Osteocyte (in vitro differentiated cells): ENCODE measurements around the gene UBASH3B. TPM values are rescaled to one million over a fixed set of nuclear protein-coding genes. Genes with fewer than 3 reads are reported as not detected.

ENCODE experiments used
- DNase-seq: peaks from one replicate; pipeline ENCODE4 v3.0.0; 2021; ENCODE audit warnings: mixed read lengths; ENCODE audit not compliant: unreplicated experiment; ENCODE audit errors: extremely low spot score
- H3K27ac Mint-ChIP-seq: one replicate; pipeline ENCODE4 v1.8.0; 2021; ENCODE audit warnings: mild to moderate bottlenecking, mixed read lengths; ENCODE audit not compliant: unreplicated experiment
- H3K27me3 Mint-ChIP-seq: one replicate; pipeline ENCODE4 v1.8.0; 2021; ENCODE audit warnings: mixed read lengths; ENCODE audit not compliant: unreplicated experiment
- H3K36me3 Mint-ChIP-seq: one replicate; pipeline ENCODE4 v1.8.0; 2021; ENCODE audit warnings: mixed read lengths; ENCODE audit not compliant: unreplicated experiment
- H3K4me1 Mint-ChIP-seq: one replicate; pipeline ENCODE4 v1.8.0; 2021; ENCODE audit warnings: mixed read lengths; ENCODE audit not compliant: unreplicated experiment
- H3K4me3 Mint-ChIP-seq: one replicate; pipeline ENCODE4 v1.8.0; 2021; ENCODE audit warnings: mild to moderate bottlenecking, moderate library complexity, mixed read lengths; ENCODE audit not compliant: unreplicated experiment
- H3K9me3 Mint-ChIP-seq: one replicate; pipeline ENCODE4 v1.8.0; 2021; ENCODE audit warnings: mixed read lengths; ENCODE audit not compliant: unreplicated experiment
- CTCF ChIP-seq: fragments of 200-600 bp; sonication (generic); IDR thresholded peaks from 2 replicates; pipeline ENCODE4 v1.5.0; 2021; ENCODE audit warnings: antibody characterized with exemption, mild to moderate bottlenecking, moderate library complexity
- total RNA-seq: library from RNA; stranded (reverse); gene quantifications from 2 replicates; pipeline ENCODE4 v1.2.1, GENCODE V29; 2021

UBASH3B gene
- total RNA-seq, 1 donor from 2014 or later, result 43.5 TPM

- peaks cover 14% of the 10 kb centered on the region for H3K4me1 Mint-ChIP-seq
- H3K27ac Mint-ChIP-seq, result no peak overlapping the region
- H3K36me3 Mint-ChIP-seq, result no peaks in the 10 kb centered on the region
- DNase-seq, result no peak
- no peak overlapping the region for H3K4me3 Mint-ChIP-seq
- no peak for TF ChIP-seq CTCF
- no peaks in the 10 kb centered on the region for H3K9me3 Mint-ChIP-seq
- no peaks in the 10 kb centered on the region for H3K27me3 Mint-ChIP-seq
Measured at GRCh38 chr11:122647736-122648275, 7.7 kb upstream of the UBASH3B start.

- Mint-ChIP-seq H3K27me3 (no peaks in the 10 kb centered on the region), H3K9me3 (no peaks in the 10 kb centered on the region), H3K36me3 (no peaks in the 10 kb centered on the region), H3K4me1 (peaks cover 10% of the 10 kb centered on the region), H3K4me3 (no peak overlapping the region), H3K27ac (no peak overlapping the region)
- no peak for DNase-seq
- no peak for TF ChIP-seq CTCF
Measured at GRCh38 chr11:122649116-122649515, 6.4 kb upstream of the UBASH3B start.

GRCh38 chr11:122650619-122651018 is 4.9 kb upstream of the UBASH3B start:
- no peaks in the 10 kb centered on the region for H3K27me3 Mint-ChIP-seq
- H3K4me1 Mint-ChIP-seq, result peaks cover 16% of the 10 kb centered on the region
- H3K9me3 Mint-ChIP-seq, result no peaks in the 10 kb centered on the region
- no peak for TF ChIP-seq CTCF
- no peak overlapping the region for H3K27ac Mint-ChIP-seq
- H3K36me3 Mint-ChIP-seq, result no peaks in the 10 kb centered on the region
- DNase-seq, result no peak
- no peak overlapping the region for H3K4me3 Mint-ChIP-seq

- Mint-ChIP-seq H3K4me3 (no peak overlapping the region), H3K4me1 (peaks cover 19% of the 10 kb centered on the region), H3K27me3 (no peaks in the 10 kb centered on the region), H3K27ac (no peak overlapping the region), H3K36me3 (no peaks in the 10 kb centered on the region), H3K9me3 (no peaks in the 10 kb centered on the region)
- no peak for DNase-seq
- no peak for TF ChIP-seq CTCF
Measured at GRCh38 chr11:122652495-122652894, 3.0 kb upstream of the UBASH3B start.

- no peak overlapping the region for H3K4me3 Mint-ChIP-seq
- no peak for TF ChIP-seq CTCF
- peaks cover 28% of the 10 kb centered on the region for H3K4me1 Mint-ChIP-seq
- H3K27ac Mint-ChIP-seq, result no peak overlapping the region
- no peaks in the 10 kb centered on the region for H3K36me3 Mint-ChIP-seq
- H3K27me3 Mint-ChIP-seq, result no peaks in the 10 kb centered on the region
- DNase-seq, result no peak
- no peaks in the 10 kb centered on the region for H3K9me3 Mint-ChIP-seq
Measured at GRCh38 chr11:122653916-122654585, 1.5 kb upstream of the UBASH3B start.
